ENCODE data around the gene IGF1R. TPM values are rescaled to one million over a fixed set of nuclear protein-coding genes. Genes with fewer than 3 reads are reported as not detected.

Gene IGF1R
- total and polyA plus RNA-seq, 2 of the 13 experiments (the other 11 are each of a cell fraction or from before 2014, with no cell fraction given), result 15.9 to 18.4 TPM

DNA sequence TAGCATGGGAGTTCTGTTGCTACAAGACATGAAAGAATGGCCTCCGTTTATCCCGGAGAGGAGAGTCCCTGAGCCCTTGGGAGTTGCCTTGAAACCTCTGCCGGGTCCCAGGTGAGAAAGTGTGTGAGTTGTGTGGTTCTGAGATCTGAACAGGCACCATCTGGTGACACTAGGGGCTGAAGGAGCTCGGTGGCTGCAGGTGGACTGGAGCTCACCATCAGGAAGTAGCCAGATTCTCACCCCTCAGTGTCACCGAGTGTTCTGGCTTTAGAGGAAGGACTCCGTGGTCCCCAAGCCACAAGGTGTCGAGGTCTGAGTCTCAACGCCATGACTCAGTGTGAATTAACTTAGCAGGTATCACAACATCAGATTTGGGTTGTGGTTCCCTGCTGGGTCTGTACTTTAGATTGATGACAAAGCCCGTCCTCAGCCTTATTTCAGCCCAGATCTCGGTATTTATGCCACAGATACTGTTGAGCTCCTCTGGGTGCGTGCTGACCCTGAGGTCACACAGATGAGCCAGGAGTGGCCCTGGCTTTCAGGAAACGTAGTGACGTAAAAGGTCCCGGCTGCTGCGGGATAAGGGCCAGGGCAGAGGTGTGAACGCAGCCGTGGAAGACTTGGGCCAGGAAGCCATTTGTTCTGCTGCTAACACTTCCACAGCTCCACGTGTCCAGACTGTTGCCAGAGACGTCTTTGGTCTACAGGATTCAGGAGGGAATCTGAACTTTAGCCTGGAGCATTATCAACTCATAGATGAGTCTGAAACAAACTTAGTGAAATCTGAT lies 304.9 kb downstream of the IGF1R start:
- Histone ChIP-seq H3K9me3 (ENCODE audit: low read length) (no peaks in the 10 kb centered on the region), H3K36me3 (replicated peaks in 1 of 2; ENCODE audit: control insufficient read depth in 1 of 2, insufficient read depth in 2 of 2, low read length in 2 of 2) (peaks cover 37 to 71% of the 10 kb centered on the region in 2 experiments), H3K4me3 (replicated peaks in 1 of 3; ENCODE audit: insufficient read depth in 1 of 3, low read depth in 2 of 3, low read length in 3 of 3) (no peak overlapping the region), H3K9ac (ENCODE audit: insufficient read depth, low read depth, low read length) (no peak overlapping the region), H3K27ac (ENCODE audit: extremely low read length, insufficient read depth, low read length) (no peak overlapping the region), H3K27me3 (ENCODE audit: control insufficient read depth in 1 of 2, insufficient read depth in 2 of 2, low read length in 2 of 2) (no peaks in the 10 kb centered on the region), H4K20me1 (ENCODE audit: insufficient read depth, low read length) (no peaks in the 10 kb centered on the region), H3K4me1 (ENCODE audit: insufficient read depth, low read length) (peaks cover 19% of the 10 kb centered on the region), H3K79me2 (ENCODE audit: insufficient read depth, low read length) (no peaks in the 10 kb centered on the region), H2AFZ (ENCODE audit: low read length) (no peak overlapping the region), H3K4me2 (ENCODE audit: low read depth, low read length) (no peak overlapping the region)
- no peak for DNase-seq (ENCODE audit: low spot score)
- CTCF ChIA-PET (ENCODE audit: low intra/inter-chr PET ratio, low total read pairs), result no interaction called here
- no peak for FAIRE-seq
- in situ Hi-C loops (cut with HindIII; ENCODE audit: extremely low pct_ligation_motif_present, low pct_unique_long_range_greater_than_20kb), result no loop called here
- no peak for ATAC-seq
- POLR2A ChIA-PET, result no interaction called here
- intact Hi-C loops (cut with micrococcal nuclease; ENCODE audit: unreplicated experiment), result no loop called here
- WGBS (ENCODE audit: low lambda C conversion rate), result 95% methylated on average over 12 of the region's 19 CpGs
- TF ChIP-seq RXRB (CRISPR knock-in tag; IDR thresholded peaks at IDR 0.05; ENCODE audit: borderline replicate concordance) (no peak), ZBTB7B (CRISPR knock-in tag; IDR thresholded peaks at IDR 0.05) (no peak), RAD51 (IDR thresholded peaks at IDR 0.05; ENCODE audit: borderline replicate concordance) (no peak), ZC3H4 (CRISPR knock-in tag; IDR thresholded peaks at IDR 0.05; ENCODE audit: borderline replicate concordance) (no peak), MTF1 (CRISPR knock-in tag; IDR thresholded peaks at IDR 0.05) (no peak), ZBTB42 (CRISPR knock-in tag; IDR thresholded peaks at IDR 0.05) (no peak), CENPX (CRISPR knock-in tag; IDR thresholded peaks at IDR 0.05) (no peak), ZNF782 (CRISPR knock-in tag; IDR thresholded peaks at IDR 0.05; ENCODE audit: borderline replicate concordance) (no peak), MYC (CRISPR knock-in tag; IDR thresholded peaks at IDR 0.05; ENCODE audit: borderline replicate concordance) (no peak)
- TF ChIP-seq, protein P1, sequence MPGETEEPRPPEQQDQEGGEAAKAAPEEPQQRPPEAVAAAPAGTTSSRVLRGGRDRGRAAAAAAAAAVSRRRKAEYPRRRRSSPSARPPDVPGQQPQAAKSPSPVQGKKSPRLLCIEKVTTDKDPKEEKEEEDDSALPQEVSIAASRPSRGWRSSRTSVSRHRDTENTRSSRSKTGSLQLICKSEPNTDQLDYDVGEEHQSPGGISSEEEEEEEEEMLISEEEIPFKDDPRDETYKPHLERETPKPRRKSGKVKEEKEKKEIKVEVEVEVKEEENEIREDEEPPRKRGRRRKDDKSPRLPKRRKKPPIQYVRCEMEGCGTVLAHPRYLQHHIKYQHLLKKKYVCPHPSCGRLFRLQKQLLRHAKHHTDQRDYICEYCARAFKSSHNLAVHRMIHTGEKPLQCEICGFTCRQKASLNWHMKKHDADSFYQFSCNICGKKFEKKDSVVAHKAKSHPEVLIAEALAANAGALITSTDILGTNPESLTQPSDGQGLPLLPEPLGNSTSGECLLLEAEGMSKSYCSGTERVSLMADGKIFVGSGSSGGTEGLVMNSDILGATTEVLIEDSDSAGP (CRISPR knock-in tag; IDR thresholded peaks at IDR 0.05; ENCODE audit: borderline replicate concordance), result no peak
- TF ChIP-seq, protein P2, sequence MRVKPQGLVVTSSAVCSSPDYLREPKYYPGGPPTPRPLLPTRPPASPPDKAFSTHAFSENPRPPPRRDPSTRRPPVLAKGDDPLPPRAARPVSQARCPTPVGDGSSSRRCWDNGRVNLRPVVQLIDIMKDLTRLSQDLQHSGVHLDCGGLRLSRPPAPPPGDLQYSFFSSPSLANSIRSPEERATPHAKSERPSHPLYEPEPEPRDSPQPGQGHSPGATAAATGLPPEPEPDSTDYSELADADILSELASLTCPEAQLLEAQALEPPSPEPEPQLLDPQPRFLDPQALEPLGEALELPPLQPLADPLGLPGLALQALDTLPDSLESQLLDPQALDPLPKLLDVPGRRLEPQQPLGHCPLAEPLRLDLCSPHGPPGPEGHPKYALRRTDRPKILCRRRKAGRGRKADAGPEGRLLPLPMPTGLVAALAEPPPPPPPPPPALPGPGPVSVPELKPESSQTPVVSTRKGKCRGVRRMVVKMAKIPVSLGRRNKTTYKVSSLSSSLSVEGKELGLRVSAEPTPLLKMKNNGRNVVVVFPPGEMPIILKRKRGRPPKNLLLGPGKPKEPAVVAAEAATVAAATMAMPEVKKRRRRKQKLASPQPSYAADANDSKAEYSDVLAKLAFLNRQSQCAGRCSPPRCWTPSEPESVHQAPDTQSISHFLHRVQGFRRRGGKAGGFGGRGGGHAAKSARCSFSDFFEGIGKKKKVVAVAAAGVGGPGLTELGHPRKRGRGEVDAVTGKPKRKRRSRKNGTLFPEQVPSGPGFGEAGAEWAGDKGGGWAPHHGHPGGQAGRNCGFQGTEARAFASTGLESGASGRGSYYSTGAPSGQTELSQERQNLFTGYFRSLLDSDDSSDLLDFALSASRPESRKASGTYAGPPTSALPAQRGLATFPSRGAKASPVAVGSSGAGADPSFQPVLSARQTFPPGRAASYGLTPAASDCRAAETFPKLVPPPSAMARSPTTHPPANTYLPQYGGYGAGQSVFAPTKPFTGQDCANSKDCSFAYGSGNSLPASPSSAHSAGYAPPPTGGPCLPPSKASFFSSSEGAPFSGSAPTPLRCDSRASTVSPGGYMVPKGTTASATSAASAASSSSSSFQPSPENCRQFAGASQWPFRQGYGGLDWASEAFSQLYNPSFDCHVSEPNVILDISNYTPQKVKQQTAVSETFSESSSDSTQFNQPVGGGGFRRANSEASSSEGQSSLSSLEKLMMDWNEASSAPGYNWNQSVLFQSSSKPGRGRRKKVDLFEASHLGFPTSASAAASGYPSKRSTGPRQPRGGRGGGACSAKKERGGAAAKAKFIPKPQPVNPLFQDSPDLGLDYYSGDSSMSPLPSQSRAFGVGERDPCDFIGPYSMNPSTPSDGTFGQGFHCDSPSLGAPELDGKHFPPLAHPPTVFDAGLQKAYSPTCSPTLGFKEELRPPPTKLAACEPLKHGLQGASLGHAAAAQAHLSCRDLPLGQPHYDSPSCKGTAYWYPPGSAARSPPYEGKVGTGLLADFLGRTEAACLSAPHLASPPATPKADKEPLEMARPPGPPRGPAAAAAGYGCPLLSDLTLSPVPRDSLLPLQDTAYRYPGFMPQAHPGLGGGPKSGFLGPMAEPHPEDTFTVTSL (CRISPR knock-in tag; IDR thresholded peaks at IDR 0.05; ENCODE audit: borderline replicate concordance), result no peak
- TF ChIP-seq, protein P3, sequence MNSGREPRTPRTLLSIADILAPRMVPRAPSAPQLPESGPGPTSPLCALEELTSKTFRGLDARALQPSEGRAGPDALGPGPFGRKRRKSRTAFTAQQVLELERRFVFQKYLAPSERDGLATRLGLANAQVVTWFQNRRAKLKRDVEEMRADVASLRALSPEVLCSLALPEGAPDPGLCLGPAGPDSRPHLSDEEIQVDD (CRISPR knock-in tag; IDR thresholded peaks at IDR 0.05; ENCODE audit: borderline replicate concordance), result no peak
- BruUV-seq (replicated peaks), result no TSS peak
